Calu3 (cell line): ENCODE data around the gene ADGRE1. TPM values are rescaled to one million over a fixed set of nuclear protein-coding genes. Genes with fewer than 3 reads are reported as not detected.

Source experiments
- BruUV-seq: library from RNA; stranded (reverse); fragments of 400-500 nt; replicated peaks from 2 replicates; lab custom pipeline; 2021; lab: Mats Ljungman, UMichigan
- CTCF ChIA-PET: fragments of 300-600 bp; sonication (Branson Sonifier 250); formaldehyde crosslinking; loops from one replicate; lab custom pipeline; 2022; ENCODE audit warnings: antibody characterized with exemption; lab: Charles Lee
- DNase-seq: peaks from one replicate; pipeline ENCODE4 v3.0.0; 2022
- H3K27ac Mint-ChIP-seq: one replicate; pipeline ENCODE4 v1.8.0; 2022; ENCODE audit warnings: mixed read lengths; ENCODE audit not compliant: unreplicated experiment
- H3K27me3 Mint-ChIP-seq: one replicate; pipeline ENCODE4 v1.8.0; 2022; ENCODE audit warnings: mixed read lengths; ENCODE audit not compliant: unreplicated experiment
- H3K36me3 Mint-ChIP-seq: one replicate; pipeline ENCODE4 v1.8.0; 2022; ENCODE audit warnings: mild to moderate bottlenecking, moderate library complexity, mixed read lengths; ENCODE audit not compliant: insufficient read depth, unreplicated experiment
- H3K4me1 Mint-ChIP-seq: one replicate; pipeline ENCODE4 v1.8.0; 2022; ENCODE audit warnings: mild to moderate bottlenecking, low read depth, mixed read lengths; ENCODE audit not compliant: unreplicated experiment
- H3K4me3 Mint-ChIP-seq: one replicate; pipeline ENCODE4 v1.8.0; 2022; ENCODE audit warnings: mild to moderate bottlenecking, low read depth, moderate library complexity, mixed read lengths; ENCODE audit not compliant: unreplicated experiment
- H3K9me3 Mint-ChIP-seq: one replicate; pipeline ENCODE4 v1.8.0; 2022; ENCODE audit warnings: low read depth, mixed read lengths; ENCODE audit not compliant: unreplicated experiment
- intact Hi-C: fragments of 100-400 bp; cut with micrococcal nuclease; formaldehyde crosslinking; loops from one replicate; pipeline ENCODE4 v1.10.0; 2022; ENCODE audit not compliant: unreplicated experiment
- total RNA-seq: library from RNA; stranded (reverse); gene quantifications from 2 replicates; pipeline ENCODE4 v1.2.3, GENCODE V29; 2022
- TF ChIP-seq, protein P1 (sequence below): fragments of 200-600 bp; IDR thresholded peaks from one replicate; pipeline ENCODE4 v1.8.0; 2022; ENCODE audit warnings: antibody characterized with exemption; ENCODE audit not compliant: unreplicated experiment

Gene ADGRE1
- total RNA-seq, 1 experiment from 2014 or later, result not detected

DNA sequence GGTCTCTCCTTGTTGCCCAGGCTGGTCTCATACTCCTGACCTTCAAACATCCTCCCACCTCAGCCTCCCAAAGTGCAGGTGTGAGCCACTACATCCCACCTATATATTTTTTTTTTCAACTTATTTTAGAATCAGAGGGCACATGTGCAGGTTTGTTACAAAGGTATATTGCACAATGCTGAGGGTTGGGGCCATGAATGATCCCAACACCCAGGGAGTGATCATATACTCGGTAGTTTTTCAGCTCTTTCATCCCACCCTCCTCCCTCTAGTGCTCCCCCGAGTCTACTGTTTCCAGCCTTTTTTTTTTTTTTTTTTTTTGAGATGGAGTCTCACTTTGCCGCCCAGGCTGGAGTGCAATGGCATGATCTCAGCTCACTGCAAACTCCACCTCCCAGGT, 38.4 kb upstream of the ADGRE1 start:
- CTCF ChIA-PET, result interaction anchor here (0.7 kb wide), 1 partner anchor 26 kb away, joined by 4 read pairs; no protein-coding TSS in a partner anchor
- TF ChIP-seq, protein P1, sequence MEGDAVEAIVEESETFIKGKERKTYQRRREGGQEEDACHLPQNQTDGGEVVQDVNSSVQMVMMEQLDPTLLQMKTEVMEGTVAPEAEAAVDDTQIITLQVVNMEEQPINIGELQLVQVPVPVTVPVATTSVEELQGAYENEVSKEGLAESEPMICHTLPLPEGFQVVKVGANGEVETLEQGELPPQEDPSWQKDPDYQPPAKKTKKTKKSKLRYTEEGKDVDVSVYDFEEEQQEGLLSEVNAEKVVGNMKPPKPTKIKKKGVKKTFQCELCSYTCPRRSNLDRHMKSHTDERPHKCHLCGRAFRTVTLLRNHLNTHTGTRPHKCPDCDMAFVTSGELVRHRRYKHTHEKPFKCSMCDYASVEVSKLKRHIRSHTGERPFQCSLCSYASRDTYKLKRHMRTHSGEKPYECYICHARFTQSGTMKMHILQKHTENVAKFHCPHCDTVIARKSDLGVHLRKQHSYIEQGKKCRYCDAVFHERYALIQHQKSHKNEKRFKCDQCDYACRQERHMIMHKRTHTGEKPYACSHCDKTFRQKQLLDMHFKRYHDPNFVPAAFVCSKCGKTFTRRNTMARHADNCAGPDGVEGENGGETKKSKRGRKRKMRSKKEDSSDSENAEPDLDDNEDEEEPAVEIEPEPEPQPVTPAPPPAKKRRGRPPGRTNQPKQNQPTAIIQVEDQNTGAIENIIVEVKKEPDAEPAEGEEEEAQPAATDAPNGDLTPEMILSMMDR, result no peak
- no peaks in the 10 kb centered on the region for H3K4me1 Mint-ChIP-seq
- H3K27ac Mint-ChIP-seq, result no peak overlapping the region
- no peak for DNase-seq
- no TSS peak for BruUV-seq
- no peak overlapping the region for H3K4me3 Mint-ChIP-seq
- no peaks in the 10 kb centered on the region for H3K9me3 Mint-ChIP-seq
- H3K36me3 Mint-ChIP-seq, result no peaks in the 10 kb centered on the region
- H3K27me3 Mint-ChIP-seq, result no peaks in the 10 kb centered on the region
- intact Hi-C loops, result no loop called here

DNA sequence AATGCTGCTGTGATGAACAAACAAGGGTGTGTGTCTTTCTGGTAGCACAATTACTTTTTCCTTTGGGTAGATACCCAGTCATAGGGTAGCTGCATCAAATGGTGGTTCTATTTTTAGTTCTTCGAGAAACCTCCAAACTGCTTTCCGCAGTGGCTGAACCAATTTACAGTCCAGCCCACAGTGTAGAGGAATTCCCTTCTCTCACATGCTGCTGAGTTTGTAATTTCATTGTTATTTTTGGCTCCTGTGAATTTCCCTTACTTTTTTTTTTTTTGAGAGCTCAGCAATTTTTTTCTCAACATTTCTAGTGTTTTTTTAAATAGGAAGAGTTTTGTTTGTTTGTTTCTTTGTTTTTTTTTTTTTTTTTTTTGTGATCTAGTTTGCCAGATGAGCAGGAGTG, 37.5 kb upstream of the ADGRE1 start:
- intact Hi-C loops, result no loop called here
- DNase-seq, result no peak
- Mint-ChIP-seq H3K4me3 (no peak overlapping the region), H3K9me3 (no peaks in the 10 kb centered on the region), H3K4me1 (no peaks in the 10 kb centered on the region), H3K36me3 (no peaks in the 10 kb centered on the region), H3K27ac (no peak overlapping the region), H3K27me3 (peaks cover 5% of the 10 kb centered on the region)
- BruUV-seq, result no TSS peak
- CTCF ChIA-PET, result interaction anchor here (0.7 kb wide), 1 partner anchor 27 kb away, joined by 4 read pairs; no protein-coding TSS in a partner anchor
- TF ChIP-seq, protein P1, result no peak

DNA sequence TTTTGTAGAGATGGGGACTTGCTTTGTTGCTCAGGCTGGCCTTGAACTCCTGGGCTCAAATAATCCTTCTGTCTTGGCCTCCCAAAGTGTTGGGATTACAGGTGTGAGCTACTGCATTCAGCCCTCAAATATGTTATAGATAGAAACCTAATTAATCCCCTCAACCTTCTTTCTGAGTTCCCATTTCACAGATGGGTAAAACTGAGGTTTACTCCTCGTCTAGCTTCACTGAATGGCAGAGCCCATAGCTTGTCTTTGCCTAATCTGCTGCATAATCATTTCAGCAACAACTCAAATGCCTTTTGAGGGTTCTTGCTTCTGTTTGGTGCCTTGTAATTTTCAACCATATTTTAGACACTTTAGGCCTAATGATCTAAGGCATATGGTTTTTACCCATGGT, 36.0 kb upstream of the ADGRE1 start:
- H3K36me3 Mint-ChIP-seq, result no peaks in the 10 kb centered on the region
- no peaks in the 10 kb centered on the region for H3K9me3 Mint-ChIP-seq
- peaks cover 19% of the 10 kb centered on the region for H3K27me3 Mint-ChIP-seq
- no peak overlapping the region for H3K4me3 Mint-ChIP-seq
- no peak overlapping the region for H3K27ac Mint-ChIP-seq
- intact Hi-C loops, result no loop called here
- no TSS peak for BruUV-seq
- DNase-seq, result no peak
- H3K4me1 Mint-ChIP-seq, result peaks cover 4% of the 10 kb centered on the region
- TF ChIP-seq, protein P1, result no peak
- CTCF ChIA-PET, result no interaction called here

DNA sequence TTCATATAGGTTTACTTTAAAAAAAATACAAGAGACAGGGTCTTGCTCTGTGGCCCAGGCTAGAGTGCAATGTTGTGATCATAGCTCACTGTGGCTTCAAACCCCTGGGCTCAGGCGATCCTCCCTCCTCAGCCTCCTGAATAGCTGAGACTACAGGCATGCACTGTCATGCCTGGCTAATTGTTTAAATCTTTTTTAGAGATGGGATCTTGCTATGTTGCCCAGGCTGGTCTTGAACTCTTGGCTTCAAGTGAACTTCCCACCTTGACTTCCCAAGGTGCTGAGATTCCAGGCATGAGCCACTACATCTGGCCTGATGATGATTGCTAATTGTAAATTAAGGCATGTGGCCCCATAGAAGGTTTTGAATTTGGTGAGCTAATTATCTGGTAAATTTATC, 35.4 kb upstream of the ADGRE1 start:
- BruUV-seq, result no TSS peak
- Mint-ChIP-seq H3K27me3 (peaks cover 26% of the 10 kb centered on the region), H3K4me1 (peaks cover 10% of the 10 kb centered on the region), H3K9me3 (no peaks in the 10 kb centered on the region), H3K27ac (no peak overlapping the region), H3K36me3 (no peaks in the 10 kb centered on the region), H3K4me3 (no peak overlapping the region)
- TF ChIP-seq, protein P1, result no peak
- DNase-seq, result no peak
- intact Hi-C loops, result no loop called here
- CTCF ChIA-PET, result interaction anchor here (0.8 kb wide), 1 partner anchor 40 kb away, joined by 3 read pairs; no protein-coding TSS in a partner anchor
